HS-27A (cell line): Measurements from ENCODE around the gene BICD2.

Experiments used
- DNase-seq: peaks from one replicate; pipeline ENCODE4 v3.0.0-alpha.2; 2012; ENCODE audit warnings: low read depth, missing footprints

The BICD2 gene

GRCh38 chr9:92668746-92669526 is 95.7 kb downstream of the BICD2 start:
- no peak for DNase-seq

GRCh38 chr9:92666912-92667532 is 97.6 kb downstream of the BICD2 start:
- DNase-seq = no peak

DNA sequence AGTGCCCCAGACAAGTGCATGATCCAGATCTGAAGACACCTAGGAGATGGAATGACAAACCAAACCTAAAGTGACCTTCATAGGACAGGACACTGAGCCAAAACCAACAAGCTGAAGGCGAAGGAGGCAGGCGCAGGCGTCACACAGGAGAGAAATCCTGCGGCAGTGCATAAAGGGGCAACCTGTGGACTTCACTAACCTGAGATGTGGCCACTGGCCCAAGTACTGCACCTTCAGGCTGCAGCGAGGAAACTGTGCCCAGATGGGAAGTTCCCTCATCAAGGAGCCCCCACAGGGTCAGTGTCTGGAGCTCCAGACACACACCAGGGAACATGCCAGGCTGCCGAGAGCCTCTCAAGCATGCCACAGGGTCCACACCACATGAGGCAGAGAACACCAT is 98.4 kb downstream of the BICD2 start:
- DNase-seq = no peak

DNA sequence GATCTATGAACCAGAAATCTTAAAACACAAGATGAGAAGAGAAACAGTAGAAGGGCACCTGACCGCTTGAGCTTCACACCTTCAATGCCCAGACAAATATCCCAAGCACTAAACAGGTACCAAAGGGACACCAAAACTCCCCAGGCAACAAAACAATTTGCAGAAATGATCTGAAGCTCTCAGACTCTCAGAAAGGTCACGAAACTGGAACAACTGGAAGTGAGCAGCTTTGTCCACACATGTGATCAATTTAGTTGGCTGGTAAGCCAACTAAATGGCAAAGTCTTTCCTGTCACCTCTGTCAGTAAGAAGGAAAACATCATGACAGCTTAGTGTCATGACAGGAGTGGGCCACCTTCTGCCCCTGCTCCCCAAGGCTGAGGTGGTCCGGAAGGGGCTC is 98.8 kb downstream of the BICD2 start:
- no peak for DNase-seq

GRCh38 chr9:92664394-92665152 is 100.1 kb downstream of the BICD2 start:
- DNase-seq = no peak

- DNase-seq = no peak
Measured at GRCh38 chr9:92663951-92664350, 100.7 kb downstream of the BICD2 start.

DNA sequence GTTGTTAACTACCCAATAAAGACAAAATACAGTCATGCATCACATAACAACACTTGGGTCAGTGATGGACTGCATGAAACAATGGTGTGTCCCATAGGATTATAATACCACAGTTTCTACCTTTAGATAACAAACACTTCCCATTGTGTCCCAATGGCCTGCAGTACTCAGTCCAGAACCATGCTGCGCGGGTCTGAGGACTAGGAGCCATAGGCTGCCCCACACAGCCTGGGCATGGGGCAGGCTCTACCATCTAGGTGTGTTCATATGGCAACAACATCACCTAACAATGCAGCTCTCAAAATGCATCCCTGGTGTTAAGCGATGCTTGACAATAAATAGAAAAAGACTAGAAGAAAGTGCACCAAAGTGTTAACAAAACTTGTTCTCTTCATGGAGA is 101.5 kb downstream of the BICD2 start:
- DNase-seq = no peak

DNA sequence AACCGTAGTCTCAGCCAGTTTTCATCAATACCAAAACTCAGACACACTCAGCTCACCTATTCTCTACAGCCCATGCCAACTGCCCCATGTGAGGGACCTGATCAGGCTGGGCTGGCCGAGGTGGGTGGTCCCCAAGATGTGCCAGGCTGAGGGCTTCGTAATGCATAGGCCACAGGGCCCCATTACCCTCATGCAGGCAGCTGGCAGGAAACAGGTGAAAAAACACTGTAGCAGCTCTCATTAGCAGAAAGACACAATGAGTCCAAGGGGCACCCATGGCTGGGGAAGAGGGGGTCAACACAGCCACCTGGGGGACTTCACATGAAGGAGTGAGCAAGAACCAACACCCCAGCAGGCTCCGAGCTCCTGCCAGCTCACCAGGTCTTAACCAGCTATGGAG is 102.9 kb downstream of the BICD2 start:
- no peak for DNase-seq
